BLaER1 treated with 17β-estradiol and CSF1 and Interleukin-3, amounts not matched to agents 10 nM and 100 nM (cell line): ENCODE results near the gene NCCRP1.

Source experiments
- H3K27ac ChIP-seq, 11 experiments: shearing (Covaris generic); formaldehyde crosslinking; 2 replicates each; pipeline ENCODE4 v1.8.1; 2022
- H3K27me3 ChIP-seq, 11 experiments: shearing (Covaris generic); formaldehyde crosslinking; 2 replicates each; pipeline ENCODE4 v1.8.1; 2022
- H3K36me3 ChIP-seq, 11 experiments: shearing (Covaris generic); formaldehyde crosslinking; 2 replicates each; pipeline ENCODE4 v1.8.1; 2022
- H3K4me1 ChIP-seq, 10 experiments: shearing (Covaris generic); formaldehyde crosslinking; 2 replicates each; pipeline ENCODE4 v1.8.1; 2022
- H3K4me2 ChIP-seq, 11 experiments: shearing (Covaris generic); formaldehyde crosslinking; 2 replicates each; pipeline ENCODE4 v1.8.1; 2022
- H3K4me3 ChIP-seq, 10 experiments: shearing (Covaris generic); formaldehyde crosslinking; 2 replicates each; pipeline ENCODE4 v1.8.1; 2022
- H3K9ac ChIP-seq, 11 experiments: shearing (Covaris generic); formaldehyde crosslinking; 2 replicates each; pipeline ENCODE4 v1.8.1; 2022
- H3K9me3 ChIP-seq, 11 experiments: shearing (Covaris generic); formaldehyde crosslinking; replicated peaks in 1 of 11; 2 replicates each; pipeline ENCODE4 v1.8.1; 2022
- H4K20me1 ChIP-seq, 11 experiments: shearing (Covaris generic); formaldehyde crosslinking; 2 replicates each; pipeline ENCODE4 v1.8.1; 2022
- Cebpa-rat ChIP-seq, 11 experiments: shearing (Covaris generic); IDR thresholded peaks; 2 replicates each; pipeline ENCODE4 v1.8.1; 2022

NCCRP1 gene

DNA sequence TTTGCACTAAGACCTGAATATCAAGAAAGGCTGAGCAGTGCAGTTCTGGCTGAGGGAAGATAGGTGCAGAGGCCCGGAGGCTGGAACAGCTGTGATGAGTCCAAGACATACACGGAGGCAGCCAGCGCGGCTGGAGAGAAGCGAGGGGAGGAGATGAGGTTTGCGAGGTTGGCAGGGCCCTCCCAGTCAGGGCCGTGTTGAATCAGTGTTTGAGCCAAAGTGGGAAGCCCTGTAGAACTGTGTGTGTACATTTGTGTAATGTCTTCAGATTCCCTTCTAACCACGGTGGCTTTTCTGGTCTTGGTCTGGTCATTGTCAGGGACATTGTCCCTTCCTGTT, 36.3 kb upstream of the NCCRP1 start:
- Histone ChIP-seq H3K36me3 (peaks cover 0 to 29% (median 4%) of the 10 kb centered on the region in 11 experiments; a peak in 5 of 22 replicates), H3K27me3 (no peaks in the 10 kb centered on the region), H3K9me3 (no peaks in the 10 kb centered on the region), H3K4me1 (peaks cover 37 to 61% (median 49%) of the 10 kb centered on the region in 10 experiments), H4K20me1 (peaks cover 21 to 97% (median 94%) of the 10 kb centered on the region in 11 experiments; a peak in 21 of 22 replicates), H3K4me2 (peak overlapping the region in 9 of 11 experiments; percentile 3 to 77 (median 52); a peak in 13 of 22 replicates), H3K9ac (peak overlapping the region in 5 of 11 experiments; percentile 2 to 39 (median 34); a peak in 6 of 22 replicates), H3K4me3 (no peak overlapping the region), H3K27ac (peak overlapping the region in 7 of 11 experiments; percentile 17 to 56 (median 39); a peak in 12 of 22 replicates)
- no peak for TF ChIP-seq Cebpa-rat (IDR thresholded peaks at IDR 0.05)

DNA sequence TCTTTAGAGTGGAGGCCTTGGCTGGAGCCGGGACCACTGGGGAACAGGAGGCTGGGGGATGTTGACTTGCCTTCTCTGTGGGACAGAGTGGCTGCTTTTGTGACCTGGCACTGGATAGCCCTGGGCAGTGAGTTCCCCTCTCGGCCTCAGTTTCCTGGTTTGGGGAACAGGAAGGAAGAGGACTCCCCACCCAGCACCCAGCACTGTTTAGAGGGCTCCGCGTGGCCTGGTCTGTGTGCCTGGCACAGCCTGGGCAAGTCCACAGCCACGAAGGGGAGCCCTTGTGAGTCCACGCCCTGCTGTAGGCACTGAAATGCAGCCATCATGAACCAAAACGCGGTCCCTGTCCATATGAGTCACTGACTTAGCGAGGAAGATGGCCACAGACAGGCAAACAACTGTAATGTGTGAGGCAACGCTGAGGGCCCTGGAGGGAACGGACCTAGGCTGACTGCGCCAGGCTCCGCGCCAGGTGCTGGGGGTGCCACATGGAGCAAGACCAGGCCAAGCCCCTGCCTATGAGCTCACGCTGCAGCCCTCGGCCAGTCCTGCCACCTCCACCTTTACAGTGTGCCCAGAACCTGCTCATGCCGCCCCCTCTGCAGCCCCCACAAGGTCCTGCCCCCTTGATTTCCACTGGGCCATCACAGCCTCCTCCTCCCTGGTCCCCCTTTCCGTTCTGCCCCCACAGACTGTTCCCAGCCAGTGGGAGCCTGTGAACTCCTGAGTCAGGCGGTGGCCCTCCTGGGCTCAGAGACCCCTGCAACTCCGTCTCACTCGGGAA, 35.7 kb upstream of the NCCRP1 start:
- no peaks in the 10 kb centered on the region for H3K9me3 ChIP-seq
- H3K9ac ChIP-seq: peak overlapping the region in 6 of 11 experiments; percentile 17 to 38 (median 32); a peak in 7 of 22 replicates
- H4K20me1 ChIP-seq: peaks cover 21 to 97% (median 94%) of the 10 kb centered on the region in 11 experiments; a peak in 21 of 22 replicates
- H3K36me3 ChIP-seq: peaks cover 0 to 26% (median 4%) of the 10 kb centered on the region in 11 experiments; a peak in 5 of 22 replicates
- H3K4me1 ChIP-seq: peaks cover 31 to 61% (median 49%) of the 10 kb centered on the region in 10 experiments
- peak overlapping the region in 9 of 11 experiments; percentile 3 to 77 (median 52); a peak in 13 of 22 replicates for H3K4me2 ChIP-seq
- H3K27me3 ChIP-seq: no peaks in the 10 kb centered on the region
- H3K4me3 ChIP-seq: no peak overlapping the region
- H3K27ac ChIP-seq: peak overlapping the region in 8 of 11 experiments; percentile 17 to 56 (median 38); a peak in 13 of 22 replicates
- no peak for TF ChIP-seq Cebpa-rat (IDR thresholded peaks at IDR 0.05)

DNA sequence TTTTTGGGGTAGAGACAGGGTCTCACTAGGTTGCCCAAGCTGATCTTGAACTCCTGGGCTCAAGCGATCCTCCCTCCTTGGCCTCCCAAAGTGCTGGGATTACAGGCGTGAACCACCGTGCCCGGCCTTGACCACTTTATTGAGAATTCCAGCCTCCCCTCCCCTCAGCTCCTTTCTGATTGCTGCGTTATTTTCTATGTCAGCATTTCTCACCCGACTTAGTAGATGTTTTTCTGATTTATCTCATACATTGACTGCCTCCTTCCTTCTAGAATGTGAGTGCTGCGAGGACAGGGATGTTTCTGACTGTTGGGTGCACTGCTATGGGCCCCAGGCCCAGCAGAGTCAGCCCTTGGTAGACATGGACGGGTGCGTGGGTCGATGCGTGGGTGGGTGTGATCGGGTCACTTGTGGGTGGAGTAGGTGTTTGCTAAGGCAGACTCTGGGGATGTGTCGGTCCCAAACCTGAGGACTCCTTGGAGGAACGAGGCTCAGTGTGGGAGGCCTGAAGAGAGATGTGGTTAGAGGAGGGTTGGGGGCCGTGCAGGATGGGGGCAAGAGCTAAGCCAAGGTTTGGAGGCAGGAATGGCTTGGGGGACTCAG, 34.2 kb upstream of the NCCRP1 start:
- TF ChIP-seq Cebpa-rat (IDR thresholded peaks at IDR 0.05): no peak
- H3K9ac ChIP-seq: no peak overlapping the region; a peak in 1 of 22 replicates
- peak overlapping the region in 1 of 11 experiments; percentile 21; a peak in 2 of 22 replicates for H3K4me2 ChIP-seq
- no peaks in the 10 kb centered on the region for H3K9me3 ChIP-seq
- H3K4me1 ChIP-seq: peaks cover 18 to 54% (median 37%) of the 10 kb centered on the region in 10 experiments
- H3K27ac ChIP-seq: no peak overlapping the region
- no peaks in the 10 kb centered on the region for H3K27me3 ChIP-seq
- H3K4me3 ChIP-seq: no peak overlapping the region
- peaks cover 14 to 99% (median 96%) of the 10 kb centered on the region in 11 experiments; a peak in 21 of 22 replicates for H4K20me1 ChIP-seq
- H3K36me3 ChIP-seq: peaks cover 0 to 26% (median 4%) of the 10 kb centered on the region in 11 experiments; a peak in 5 of 22 replicates

DNA sequence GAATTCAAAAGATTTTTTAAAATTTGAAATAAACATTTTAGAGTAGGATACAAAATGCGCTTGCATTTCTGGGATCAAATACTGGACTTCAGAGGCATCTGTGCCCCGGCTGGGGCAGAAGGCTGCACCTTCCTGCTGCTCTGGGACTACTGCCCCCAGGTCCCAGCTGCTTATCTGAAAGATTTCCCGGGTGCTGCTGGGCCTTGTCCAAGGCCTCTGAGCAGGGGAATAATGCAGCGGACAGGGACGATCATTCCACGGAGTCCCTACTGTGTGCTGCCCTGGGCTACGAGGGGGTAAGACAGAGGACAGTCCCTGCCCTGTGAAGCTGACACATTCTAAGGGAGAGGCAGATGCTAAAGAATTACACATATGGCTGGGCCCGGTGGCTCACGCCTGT, 33.1 kb upstream of the NCCRP1 start:
- Histone ChIP-seq H3K4me2 (no peak overlapping the region), H4K20me1 (peaks cover 10 to 99% (median 96%) of the 10 kb centered on the region in 11 experiments; a peak in 20 of 22 replicates), H3K4me3 (no peak overlapping the region), H3K27ac (no peak overlapping the region), H3K36me3 (peaks cover 0 to 29% (median 4%) of the 10 kb centered on the region in 11 experiments; a peak in 7 of 22 replicates), H3K27me3 (no peaks in the 10 kb centered on the region), H3K9me3 (no peaks in the 10 kb centered on the region), H3K9ac (no peak overlapping the region), H3K4me1 (peaks cover 17 to 43% (median 32%) of the 10 kb centered on the region in 10 experiments; a peak in 18 of 20 replicates)
- no peak for TF ChIP-seq Cebpa-rat (IDR thresholded peaks at IDR 0.05)

DNA sequence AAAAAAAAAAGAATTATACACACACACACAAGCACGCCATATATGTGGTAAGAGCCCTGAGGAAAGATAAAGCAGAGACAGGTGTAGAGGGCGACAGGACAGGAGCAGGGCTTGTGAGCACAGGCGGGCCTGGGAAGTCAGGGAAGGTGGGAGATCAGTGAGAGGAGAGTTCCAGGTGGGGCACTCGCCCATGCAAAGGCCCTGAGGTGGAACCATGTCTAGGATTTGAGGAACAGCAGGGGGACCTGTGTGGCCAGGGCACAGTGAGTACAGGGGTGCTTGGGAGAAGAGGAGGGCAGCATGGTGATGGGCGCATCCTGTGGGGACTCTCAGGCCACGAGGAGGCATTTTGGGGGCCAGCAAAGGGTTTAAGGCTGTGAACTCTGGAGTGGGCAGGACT, 32.5 kb upstream of the NCCRP1 start:
- no peaks in the 10 kb centered on the region for H3K9me3 ChIP-seq
- H3K27ac ChIP-seq: no peak overlapping the region; a peak in 2 of 22 replicates
- peaks cover 17 to 43% (median 31%) of the 10 kb centered on the region in 10 experiments; a peak in 18 of 20 replicates for H3K4me1 ChIP-seq
- H3K4me2 ChIP-seq: no peak overlapping the region
- TF ChIP-seq Cebpa-rat (IDR thresholded peaks at IDR 0.05): no peak
- no peak overlapping the region for H3K9ac ChIP-seq
- peaks cover 10 to 99% (median 94%) of the 10 kb centered on the region in 11 experiments; a peak in 20 of 22 replicates for H4K20me1 ChIP-seq
- H3K27me3 ChIP-seq: no peaks in the 10 kb centered on the region
- peaks cover 0 to 29% (median 4%) of the 10 kb centered on the region in 11 experiments; a peak in 8 of 22 replicates for H3K36me3 ChIP-seq
- H3K4me3 ChIP-seq: no peak overlapping the region

DNA sequence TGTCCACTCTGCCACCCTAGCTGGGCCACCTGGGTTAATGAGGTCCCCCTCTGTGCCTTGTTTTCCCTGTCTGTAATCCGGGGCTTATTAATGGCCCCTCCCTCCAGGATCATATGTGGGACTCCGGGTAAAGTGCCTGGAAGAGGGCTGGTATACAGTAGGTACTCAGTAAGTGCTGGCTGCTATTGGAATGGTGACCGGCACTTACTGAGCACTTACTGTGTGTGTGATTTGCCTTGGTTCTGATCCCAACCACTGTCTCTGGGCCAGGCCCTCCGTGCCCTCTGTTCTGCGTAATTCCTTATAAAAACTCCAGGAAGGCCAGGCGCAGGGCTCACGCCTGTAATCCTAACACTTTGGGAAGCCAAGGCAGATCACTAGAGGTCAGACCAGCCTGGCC, 30.9 kb upstream of the NCCRP1 start:
- no peak overlapping the region for H3K4me2 ChIP-seq
- H3K9me3 ChIP-seq: no peaks in the 10 kb centered on the region
- H3K27ac ChIP-seq: no peak overlapping the region
- H3K27me3 ChIP-seq: no peaks in the 10 kb centered on the region
- no peak overlapping the region for H3K9ac ChIP-seq
- no peak for TF ChIP-seq Cebpa-rat (IDR thresholded peaks at IDR 0.05)
- no peak overlapping the region for H3K4me3 ChIP-seq
- H4K20me1 ChIP-seq: peaks cover 0 to 98% (median 91%) of the 10 kb centered on the region in 11 experiments; a peak in 19 of 22 replicates
- peaks cover 9 to 36% (median 16%) of the 10 kb centered on the region in 11 experiments; a peak in 21 of 22 replicates for H3K36me3 ChIP-seq
- peaks cover 6 to 30% (median 19%) of the 10 kb centered on the region in 10 experiments; a peak in 18 of 20 replicates for H3K4me1 ChIP-seq

DNA sequence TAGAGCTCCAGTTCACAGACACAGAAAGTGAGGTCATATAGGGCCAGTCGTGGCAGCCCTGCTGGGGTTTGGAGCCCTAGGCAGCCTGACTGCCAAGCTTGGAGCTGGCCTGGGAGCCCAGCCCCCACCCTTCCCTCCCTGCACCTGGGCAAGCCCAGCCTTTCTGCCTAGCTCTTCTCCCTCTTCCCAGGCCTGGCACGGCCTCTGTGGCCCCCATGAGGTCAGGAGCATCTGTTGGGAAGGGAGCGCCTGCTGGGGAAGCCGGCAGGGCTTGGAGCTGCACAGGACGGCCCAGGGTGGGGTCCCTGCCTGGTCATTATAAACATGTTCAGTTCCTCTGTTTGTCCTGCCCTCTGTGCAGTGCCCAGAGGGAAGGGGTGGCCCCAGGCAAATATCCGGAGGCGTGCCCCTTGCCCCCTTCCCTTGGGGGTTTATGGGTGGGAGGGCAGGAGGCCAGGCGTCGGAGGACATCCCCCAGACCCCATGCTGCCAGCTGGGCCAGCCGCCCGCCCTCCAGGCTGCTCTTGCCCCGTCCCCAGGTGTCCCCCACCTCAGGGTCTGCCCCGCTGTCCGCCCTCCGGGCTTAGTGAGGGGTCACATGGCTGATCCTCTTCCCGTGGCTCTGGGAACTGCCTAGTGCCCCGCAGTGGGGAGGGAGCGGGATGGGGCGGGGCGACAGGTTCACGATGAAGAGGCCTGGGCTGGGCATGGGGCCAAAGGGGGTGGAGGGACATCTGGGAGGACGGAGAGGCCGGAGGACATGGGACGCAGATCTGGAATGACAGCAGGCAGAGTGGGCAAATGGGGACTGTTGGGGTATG, 30.0 kb upstream of the NCCRP1 start:
- Histone ChIP-seq H4K20me1 (peaks cover 0 to 98% (median 85%) of the 10 kb centered on the region in 11 experiments; a peak in 19 of 22 replicates), H3K9me3 (no peaks in the 10 kb centered on the region), H3K27me3 (no peaks in the 10 kb centered on the region), H3K4me2 (peak overlapping the region in 2 of 11 experiments; percentile 1 to 12; a peak in 1 of 22 replicates), H3K4me3 (no peak overlapping the region), H3K9ac (no peak overlapping the region), H3K4me1 (peaks cover 0 to 27% (median 12%) of the 10 kb centered on the region in 10 experiments; a peak in 11 of 20 replicates), H3K27ac (no peak overlapping the region), H3K36me3 (peaks cover 10 to 46% (median 24%) of the 10 kb centered on the region in 11 experiments; a peak in 21 of 22 replicates)
- no peak for TF ChIP-seq Cebpa-rat (IDR thresholded peaks at IDR 0.05)
